GM18505 (cell line): ENCODE data around the gene USP32.
"Not testable (repeated sequence)": the region's sequence is repeated elsewhere in the genome, so short reads cannot be mapped to it uniquely, and the experiment has no call there.

Experiments
- ATAC-seq: cut with Tn5 transposase; IDR thresholded peaks from one replicate; pipeline ENCODE4 v1.9.1; 2021; ENCODE audit not compliant: unreplicated experiment
- POLR2A ChIP-seq: IDR thresholded peaks from 4 replicates; pipeline ENCODE4 v1.6.1; 2011; ENCODE audit warnings: borderline replicate concordance; ENCODE audit not compliant: insufficient read depth, insufficient read length; ENCODE audit errors: extremely low read depth

USP32 gene

DNA sequence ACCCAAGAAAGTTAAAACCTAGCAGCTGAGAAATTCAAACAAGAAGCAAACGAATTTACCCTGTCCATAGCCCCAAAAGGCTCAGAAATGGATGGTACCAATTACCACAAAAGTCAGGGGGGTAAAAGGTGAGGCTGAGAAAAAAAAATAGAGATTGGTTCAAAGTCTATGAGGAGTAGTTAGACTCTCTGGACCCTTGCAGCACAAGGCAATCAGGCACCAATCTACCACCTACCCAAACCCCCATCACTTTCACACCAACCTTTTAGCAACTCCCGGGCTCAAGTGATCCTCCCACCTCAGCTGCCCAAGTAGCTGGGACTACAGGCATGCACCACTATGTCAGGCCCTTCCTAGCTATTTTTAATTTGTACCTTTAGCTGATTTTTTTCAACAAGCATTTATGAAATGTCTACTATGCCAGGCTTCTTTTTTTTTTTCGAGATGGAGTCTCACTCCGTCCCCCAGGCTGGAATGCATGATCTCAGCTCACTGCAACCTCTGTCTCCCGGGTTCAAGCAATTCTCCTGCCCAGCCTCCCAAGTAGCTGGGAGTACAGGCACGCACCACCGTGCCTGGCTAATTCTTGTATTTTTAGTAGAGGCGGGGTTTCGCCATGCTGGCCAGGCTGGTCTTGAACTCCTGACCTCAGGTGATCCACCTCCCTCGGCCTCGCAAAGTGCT, 40.8 kb downstream of the USP32 start:
- no peak for TF ChIP-seq POLR2A
- ATAC-seq: no peak

DNA sequence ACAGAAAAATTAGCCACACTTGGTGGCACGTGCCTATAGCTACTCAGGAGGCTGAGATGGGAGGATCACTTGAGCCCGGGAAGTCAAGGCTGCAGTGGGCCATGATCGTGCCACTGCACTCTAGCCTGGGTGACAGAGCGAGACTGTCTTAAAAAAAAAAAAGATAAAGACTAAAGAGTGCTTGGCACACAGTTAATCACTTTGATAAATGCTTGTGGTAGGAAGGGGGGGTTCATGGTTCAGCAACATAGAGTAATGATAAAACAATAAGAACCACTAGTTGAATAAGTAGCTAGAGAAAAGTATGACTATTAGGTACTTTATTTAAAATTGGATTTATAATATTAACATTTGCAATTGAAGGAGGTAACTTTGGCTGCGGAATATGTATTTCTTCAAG, 43.3 kb downstream of the USP32 start:
- no peak for TF ChIP-seq POLR2A
- ATAC-seq: no peak

- no peak for ATAC-seq
- TF ChIP-seq POLR2A: no peak
These were observed 46.7 kb downstream of the USP32 start for GRCh38 chr17:60345233-60345632.

- not testable (repeated sequence) for ATAC-seq
These were observed 49.4 kb downstream of the USP32 start for GRCh38 chr17:60342492-60342891.

GRCh38 chr17:60335289-60335688, 56.6 kb downstream of the USP32 start:
- no peak for TF ChIP-seq POLR2A

GRCh38 chr17:60333628-60334031, 58.3 kb downstream of the USP32 start:
- no peak for TF ChIP-seq POLR2A
- ATAC-seq: no peak

More at GRCh38 chr17:60335289-60335688, 56.6 kb downstream of the USP32 start:
- ATAC-seq: no peak

GRCh38 chr17:60333072-60333471, 58.9 kb downstream of the USP32 start:
- not testable (repeated sequence) for ATAC-seq

GRCh38 chr17:60332574-60332973, 59.4 kb downstream of the USP32 start:
- TF ChIP-seq POLR2A: no peak
- no peak for ATAC-seq

DNA sequence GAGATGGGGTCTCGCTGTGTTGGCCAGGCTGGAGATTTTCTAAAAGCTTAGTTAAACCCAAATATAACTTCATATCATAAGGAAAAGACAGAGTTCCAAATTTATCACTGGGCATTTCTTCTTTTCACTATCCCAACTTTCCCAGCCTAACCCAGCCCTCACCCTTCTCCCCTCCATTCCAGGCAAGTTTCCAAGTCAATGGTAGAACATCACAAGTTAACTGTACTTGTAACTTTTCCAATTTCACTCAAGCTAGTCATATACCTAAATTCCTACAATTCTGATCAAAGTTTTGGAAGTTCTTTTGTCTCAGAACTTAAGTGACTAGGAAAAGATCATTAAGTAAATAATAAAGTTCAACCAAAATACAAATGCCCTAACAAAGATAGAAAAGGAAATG, 61.2 kb downstream of the USP32 start:
- no peak for TF ChIP-seq POLR2A
- no peak for ATAC-seq

DNA sequence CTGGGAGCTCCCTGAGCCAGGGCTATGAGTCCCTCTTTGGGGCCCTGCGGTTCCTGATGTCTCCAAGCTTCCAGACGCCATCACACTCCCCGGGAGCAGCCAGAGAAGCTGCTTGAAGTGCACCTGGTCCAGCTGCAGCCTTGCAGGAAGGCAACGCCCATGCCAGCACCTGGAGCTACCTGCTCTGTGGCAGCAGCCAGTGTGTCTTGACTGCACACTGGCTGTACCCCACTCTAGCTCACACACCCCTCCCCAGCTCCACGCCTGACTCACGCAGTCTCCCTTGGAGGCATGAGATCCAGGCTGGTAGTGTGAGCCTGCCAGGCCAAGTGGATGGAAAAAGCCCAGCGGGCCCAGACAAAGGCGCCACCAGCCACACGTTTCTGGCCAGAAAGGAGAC, 63.3 kb downstream of the USP32 start:
- no peak for TF ChIP-seq POLR2A
- no peak for ATAC-seq

- ATAC-seq: no peak
- TF ChIP-seq POLR2A: no peak
These were observed 64.0 kb downstream of the USP32 start for GRCh38 chr17:60327901-60328273.

DNA sequence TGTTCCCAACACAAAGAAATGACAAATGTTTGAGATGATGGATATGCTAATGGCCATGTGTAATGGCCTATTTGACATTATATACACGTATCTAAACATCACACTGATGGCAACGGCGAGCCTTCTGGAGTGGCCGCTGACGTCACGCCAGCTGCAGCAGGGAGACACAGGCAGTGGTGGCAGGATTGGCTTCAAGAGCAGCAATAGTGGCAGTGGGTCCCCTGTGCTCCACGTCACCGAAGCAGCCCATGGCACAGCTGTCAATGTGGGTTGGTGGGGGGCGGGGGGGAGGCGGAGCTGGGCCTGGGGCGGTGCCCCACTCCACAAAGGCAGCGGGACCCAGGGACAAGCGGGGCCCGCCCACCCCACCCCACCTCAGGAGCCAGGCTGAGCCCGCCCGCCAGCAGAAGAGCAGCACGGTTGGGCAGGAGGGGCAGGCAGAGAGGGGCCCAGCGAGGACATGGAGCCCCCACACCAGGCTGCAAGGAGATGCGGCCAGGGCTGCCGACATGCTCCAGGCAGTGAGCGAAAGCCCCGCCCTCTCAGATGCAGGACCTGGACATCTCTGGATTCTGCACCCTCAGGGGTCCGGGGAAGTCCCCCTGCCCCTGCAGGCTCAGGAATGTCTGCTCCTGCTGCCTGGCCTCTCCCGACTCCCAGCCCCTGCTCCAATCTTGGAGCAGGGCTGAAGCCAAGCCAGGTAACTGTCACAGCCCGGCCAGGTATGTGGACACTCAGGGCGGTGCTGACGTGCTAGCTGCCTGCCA, 64.6 kb downstream of the USP32 start:
- ATAC-seq: no peak
- TF ChIP-seq POLR2A: no peak

DNA sequence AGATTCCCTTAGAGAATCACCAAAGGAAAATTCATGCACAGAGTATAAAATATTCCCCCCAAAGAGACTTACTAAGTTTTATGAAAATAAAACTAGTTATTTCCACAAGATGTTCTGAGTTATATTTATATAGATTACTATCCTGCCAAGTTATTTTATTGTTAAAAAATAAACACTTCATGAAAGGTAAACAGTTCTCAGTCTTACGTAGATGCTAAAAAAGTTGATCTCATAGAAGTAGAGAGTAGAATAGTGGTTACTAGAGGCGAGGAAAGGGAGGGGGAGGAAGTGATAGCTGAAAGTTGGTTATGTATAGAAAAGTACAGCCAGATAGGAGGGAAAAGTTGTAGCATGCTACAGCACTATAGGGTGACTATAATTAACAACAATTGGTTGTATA, 65.2 kb downstream of the USP32 start:
- TF ChIP-seq POLR2A: no peak
- ATAC-seq: no peak

DNA sequence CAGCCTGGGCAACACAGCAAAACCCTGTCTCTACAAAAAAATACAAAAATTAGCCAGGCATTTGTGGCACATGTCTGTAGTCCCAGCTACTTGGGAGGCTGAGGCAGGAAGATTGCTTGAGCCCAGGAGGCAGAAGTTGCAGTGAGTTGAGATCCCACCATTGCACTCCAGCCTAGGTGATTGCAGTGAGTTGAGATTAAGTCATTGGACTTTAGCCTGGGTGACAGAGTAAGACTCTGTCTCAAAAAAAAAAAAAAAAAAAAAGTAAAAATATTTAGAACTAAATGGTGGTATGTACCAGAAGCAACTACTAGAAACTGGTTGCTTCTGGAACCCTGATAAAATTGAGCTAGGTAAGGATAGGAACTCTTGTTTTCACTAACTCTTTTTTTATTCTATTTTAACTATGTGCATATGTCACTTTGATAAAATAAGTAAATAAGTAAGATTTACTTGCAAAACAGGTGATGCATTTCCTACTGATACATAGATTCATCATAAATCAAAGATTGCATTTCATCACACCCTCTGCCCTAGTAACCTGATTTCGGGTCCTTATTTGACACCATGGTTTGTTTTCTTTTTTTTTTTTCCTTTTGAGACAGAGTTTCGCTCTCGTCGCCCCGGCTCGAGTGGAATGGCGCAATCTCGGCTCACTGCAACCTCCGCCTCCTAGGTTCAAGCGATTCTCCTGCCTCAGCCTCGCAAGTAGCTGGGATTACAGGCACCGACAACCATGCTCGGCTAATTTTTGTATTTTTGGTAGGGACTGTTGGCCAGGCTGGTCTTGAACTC, 66.0 kb downstream of the USP32 start:
- no peak for TF ChIP-seq POLR2A
- ATAC-seq: no peak
